GM21390 (cell line): ENCODE results near the gene PIP4P1.
"Not testable (repeated sequence)": the region's sequence is repeated elsewhere in the genome, so short reads cannot be mapped to it uniquely, and the experiment has no call there.

Experiments used
- ATAC-seq: cut with Tn5 transposase; IDR thresholded peaks from one replicate; pipeline ENCODE4 v1.9.1; 2021; ENCODE audit not compliant: unreplicated experiment

PIP4P1 gene

GRCh38 chr14:20461225-20462141 is at the start of gene PIP4P1:
Gene PIP4P1 (minus strand): TSS chr14:20461434. CDS start chr14:20461325, 109 bp downstream.
- peak; percentile 91 for ATAC-seq

DNA sequence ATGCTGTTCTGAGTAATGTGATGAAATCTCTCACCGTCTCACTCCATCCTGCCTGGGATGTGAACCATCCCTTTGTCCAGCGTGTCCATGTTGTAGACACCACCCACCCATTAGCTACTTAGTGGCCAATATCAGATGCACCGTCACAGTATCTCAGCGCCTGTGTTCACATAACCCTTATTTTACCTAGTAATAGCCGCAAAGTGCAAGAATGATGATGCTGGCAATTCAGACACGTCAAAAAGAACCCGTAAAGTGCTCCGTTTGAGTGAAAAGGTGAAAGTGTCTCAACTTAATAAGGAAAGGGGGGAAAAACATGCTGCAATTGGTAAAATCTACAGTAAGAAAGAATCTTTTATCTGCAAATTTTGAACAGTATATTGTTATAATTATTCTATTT is 47.1 kb upstream of the PIP4P1 start:
- no peak for ATAC-seq

DNA sequence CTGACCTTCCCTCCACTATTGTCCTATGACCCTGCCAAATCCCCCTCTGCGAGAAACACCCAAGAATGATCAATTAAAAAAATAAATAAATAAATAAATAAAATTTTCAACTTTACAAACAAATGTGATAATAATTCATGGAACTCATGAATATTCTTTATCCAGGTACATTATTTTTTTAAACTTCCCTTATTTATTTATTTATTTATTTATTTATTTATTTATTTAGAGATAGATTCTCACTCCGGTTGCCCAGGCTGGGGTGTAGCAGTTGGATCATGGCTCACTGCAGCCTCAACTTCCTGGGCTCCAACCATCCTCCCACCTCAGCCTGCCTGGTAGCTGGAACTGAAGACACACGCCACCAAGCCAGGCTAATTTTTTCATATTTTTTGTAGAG is 46.3 kb upstream of the PIP4P1 start:
- ATAC-seq = not testable (repeated sequence)

DNA sequence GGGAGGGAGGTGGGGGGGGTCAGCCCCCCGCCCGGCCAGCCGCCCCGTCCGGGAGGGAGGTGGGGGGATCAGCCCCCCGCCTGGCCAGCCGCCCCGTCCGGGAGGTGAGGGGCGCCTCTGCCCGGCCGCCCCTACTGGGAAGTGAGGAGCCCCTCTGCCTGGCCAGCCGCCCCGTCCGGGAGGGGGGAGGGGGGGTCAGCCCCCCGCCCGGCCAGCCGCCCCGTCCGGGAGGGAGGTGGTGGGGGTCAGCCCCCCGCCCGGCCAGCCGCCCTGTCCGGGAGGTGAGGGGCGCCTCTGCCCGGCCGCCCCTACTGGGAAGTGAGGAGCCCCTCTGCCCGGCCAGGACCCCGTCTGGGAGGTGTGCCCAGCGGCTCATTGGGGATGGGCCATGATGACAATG is 45.5 kb upstream of the PIP4P1 start:
- not testable (repeated sequence) for ATAC-seq

GRCh38 chr14:20506276-20506675 is 45.0 kb upstream of the PIP4P1 start:
- not testable (repeated sequence) for ATAC-seq

DNA sequence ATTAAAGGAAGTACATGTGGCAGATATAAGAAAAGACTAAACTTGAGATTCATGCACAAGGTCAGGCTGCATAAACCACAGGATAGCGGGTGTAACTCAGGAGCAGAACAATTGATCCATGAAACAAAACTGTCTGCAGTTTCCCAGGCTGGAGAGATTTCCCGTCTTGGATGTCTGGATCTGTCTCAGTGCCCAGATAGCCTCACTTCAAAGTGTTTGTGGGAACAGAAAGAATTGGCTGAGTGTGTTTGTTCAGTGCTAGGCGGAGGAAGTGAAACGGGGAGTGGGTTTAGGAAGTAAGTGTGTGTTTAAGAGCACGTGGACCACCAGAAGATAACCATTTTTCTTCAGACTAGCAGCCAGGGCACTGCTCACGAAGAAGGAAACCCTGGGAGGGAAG is 42.7 kb upstream of the PIP4P1 start:
- no peak for ATAC-seq

GRCh38 chr14:20501346-20501745 is 40.1 kb upstream of the PIP4P1 start:
- no peak for ATAC-seq

DNA sequence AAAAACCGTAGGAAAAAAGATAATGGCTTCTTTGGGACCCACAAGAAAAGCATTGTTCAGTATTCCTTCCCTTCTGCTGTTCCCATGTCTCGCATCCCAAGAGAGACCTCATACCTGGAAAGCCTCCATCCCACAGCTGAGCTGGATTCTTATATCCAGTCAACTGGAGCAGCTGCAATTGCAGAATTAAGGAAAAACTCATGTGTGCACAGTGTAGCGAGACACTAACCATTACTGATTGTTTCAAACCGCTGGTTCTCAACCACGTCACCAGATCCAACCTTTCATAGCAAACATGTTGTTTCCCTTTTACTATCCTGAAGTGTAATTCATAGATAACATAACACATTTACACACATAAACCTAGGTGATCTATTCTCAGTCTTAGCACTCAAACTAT is 38.6 kb upstream of the PIP4P1 start:
- ATAC-seq = no peak

GRCh38 chr14:20499108-20499507 is 37.9 kb upstream of the PIP4P1 start:
- no peak for ATAC-seq

DNA sequence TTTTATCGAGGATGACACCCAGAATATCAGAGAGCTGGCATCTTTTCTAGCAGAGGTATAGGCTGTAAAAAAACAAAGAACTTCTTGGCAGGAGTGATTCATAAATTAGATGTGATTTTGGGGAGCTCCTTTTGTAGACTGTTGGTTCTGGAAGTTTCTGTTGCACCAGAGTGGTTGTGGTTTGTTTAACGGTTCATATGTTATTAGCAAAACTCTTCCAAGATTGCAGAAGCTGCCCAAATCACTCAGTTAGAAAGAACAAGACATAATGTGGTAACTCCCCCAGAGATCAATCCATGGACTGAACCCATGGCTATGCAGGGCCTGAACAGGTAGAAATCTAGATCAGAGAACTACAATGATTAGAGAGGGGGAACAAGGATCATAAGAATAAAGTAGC is 37.4 kb upstream of the PIP4P1 start:
- no peak for ATAC-seq

DNA sequence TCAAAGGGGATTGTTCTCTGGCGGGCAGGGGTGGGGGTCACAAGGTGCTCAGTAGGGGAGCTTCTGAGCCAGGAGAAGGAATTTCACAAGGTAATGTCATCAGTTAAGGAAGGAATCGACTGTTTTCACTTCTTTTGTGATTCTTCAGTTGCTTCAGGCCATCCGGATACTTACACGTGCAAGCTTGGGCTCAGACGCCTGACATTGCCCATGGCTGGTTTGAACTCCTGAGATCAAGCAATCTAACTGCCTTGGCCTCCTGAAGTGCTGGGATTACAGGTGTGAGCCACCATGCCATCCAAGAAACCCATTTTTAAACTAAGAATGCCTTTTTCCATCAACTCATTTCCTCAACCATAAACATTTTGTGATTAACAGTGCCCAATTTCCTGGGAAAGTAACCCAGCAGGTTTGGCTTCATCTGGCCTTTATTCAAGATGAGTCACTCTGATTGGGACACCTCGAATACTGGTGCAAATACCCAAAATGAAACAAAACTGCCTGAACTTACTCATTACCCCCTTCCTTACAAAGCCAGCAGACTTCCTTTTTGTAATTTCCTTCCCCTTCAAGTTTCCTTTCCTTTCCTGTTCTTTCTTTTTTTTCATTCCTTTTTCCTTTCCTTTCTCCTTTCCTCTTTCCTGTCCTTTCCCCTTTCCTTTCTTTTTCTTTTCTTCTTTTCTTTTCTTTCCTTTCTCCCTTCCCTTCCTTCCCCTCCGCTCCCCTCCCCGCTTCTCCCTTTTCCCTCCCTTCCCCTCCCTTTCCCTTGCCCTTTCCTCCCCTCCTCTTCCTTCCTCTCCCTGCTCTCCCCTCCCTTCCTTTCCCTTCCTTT is 33.9 kb upstream of the PIP4P1 start:
- ATAC-seq = no peak

- no peak for ATAC-seq
Measured at GRCh38 chr14:20493634-20494033, 32.4 kb upstream of the PIP4P1 start.

- no peak for ATAC-seq
Measured at GRCh38 chr14:20492486-20492885, 31.3 kb upstream of the PIP4P1 start.

DNA sequence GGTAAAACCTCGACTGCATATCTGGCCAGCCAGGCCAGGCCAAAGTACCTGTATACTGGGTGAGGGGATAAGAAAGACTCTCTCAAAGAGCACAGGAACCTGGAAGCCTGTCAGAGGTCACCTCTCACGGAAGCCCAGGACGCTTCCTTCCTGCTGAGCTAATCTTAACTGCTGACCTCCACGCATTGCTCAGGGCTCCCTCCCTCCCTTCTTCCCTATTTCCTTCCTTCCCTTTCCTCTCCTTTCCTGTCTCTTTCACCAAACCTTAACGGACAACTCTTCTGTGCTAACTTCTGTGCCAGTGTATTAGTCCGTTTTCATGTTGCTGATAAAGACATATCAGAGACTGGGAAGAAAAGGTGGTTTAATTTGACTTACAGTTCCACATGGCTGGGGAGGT is 29.3 kb upstream of the PIP4P1 start:
- ATAC-seq = no peak

DNA sequence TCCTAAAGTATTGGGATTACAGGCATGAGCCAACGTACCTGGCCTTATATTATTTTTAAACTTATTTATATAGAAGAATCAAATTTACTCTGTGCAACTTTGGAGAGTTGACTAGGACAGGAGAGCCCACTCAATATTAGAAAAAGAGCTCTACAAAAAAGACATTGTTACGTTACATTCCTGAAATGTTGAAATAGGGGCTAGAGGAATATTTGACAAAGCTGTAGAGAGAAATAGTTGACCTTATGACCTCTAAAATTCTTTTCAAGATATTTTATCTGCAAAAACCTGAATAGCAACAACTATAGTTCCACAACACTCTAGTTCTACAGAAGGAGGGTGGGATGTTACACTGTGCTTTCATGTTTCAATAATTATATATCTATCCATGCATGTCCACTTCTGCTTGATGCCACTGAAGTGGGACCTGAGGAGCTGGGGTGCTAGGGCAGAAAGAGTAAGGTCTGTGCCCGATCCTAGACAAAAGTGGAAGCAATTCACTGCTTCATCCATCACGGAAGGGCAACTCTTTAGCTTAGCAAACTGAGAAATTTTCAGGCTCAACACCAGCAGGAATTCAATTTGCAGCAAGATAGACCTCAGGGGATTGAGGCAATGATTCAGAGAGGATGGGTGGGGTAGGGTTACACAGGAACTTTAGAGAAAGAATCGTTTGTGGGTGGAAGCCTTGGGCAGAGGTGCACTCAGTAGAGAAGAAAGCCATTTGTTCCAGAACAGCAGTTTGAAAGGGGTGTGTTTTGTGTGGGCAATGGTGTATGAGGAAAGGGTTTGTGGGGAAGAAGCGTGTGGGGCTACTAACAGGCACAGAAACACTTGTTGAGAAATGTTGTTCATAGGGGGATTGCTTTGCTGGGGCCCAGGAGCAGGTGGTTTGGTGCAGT is 28.1 kb upstream of the PIP4P1 start:
- ATAC-seq = no peak

DNA sequence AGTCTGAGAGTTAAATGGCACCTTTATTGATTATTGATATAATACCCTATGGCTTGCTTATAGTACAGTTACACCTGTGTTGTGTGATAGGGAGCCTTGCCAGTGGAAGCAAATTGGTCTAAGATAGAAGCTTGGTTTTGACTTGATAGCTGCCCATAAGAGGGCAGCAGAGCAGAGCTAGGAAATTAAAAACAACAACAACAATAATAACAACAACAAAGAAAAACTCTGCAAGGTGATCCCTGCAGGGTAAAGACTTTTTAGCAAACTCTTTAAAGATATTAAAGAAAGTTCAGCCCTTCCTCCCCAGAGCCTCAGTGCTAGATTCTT is 26.1 kb upstream of the PIP4P1 start:
- ATAC-seq = no peak

DNA sequence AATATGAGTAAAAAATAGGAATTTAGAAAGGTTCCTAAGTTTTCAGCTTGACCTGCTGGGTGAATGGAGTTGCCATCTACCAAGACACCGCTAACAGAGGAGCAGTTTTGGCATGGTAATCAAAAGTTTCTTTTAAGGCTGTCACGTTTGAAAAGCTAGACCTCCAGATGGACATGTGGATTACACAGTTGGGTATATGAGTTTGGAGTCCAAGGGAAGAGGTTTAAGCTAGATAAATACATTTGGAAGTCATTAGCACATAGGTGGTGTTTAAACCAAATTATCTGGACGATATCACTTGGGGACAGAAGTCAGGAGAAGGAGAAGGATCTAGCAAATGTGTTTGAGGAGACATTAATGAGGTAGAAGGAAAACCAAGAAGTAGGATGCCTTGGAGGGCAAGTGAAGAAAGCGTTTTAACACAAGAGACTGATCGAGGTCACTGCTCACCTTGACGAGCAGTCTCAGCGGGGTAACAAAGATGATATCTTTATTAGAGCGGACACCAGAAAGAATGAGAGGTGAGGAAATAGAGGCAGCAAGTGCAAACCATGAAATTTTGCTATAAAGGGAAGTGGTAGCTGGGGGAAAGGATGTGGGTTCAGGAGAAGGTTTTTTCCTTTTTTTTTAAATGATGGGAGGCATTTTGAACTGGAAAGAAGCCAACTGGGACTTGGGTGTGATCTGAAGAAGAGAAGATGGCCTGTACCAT is 25.6 kb upstream of the PIP4P1 start:
- no peak for ATAC-seq

DNA sequence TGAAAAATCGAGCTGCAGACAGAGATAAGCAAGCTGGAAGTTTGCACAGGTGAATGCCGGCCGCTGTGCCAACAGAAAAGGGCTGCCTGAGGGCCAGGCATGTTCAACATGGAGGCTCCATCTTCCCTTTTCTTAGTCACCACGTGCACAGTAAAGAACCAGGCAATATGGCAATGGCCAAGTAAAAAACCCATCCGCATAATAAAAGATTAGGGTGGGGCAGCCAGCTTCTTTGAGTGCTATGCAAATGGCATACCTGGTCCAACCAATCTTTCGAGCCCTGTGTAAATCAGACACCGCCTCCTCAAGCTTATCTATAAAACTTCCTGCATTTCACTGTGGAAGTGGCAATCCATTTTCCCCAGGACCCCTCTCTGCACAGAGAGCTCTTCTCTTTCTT is 24.7 kb upstream of the PIP4P1 start:
- no peak for ATAC-seq

DNA sequence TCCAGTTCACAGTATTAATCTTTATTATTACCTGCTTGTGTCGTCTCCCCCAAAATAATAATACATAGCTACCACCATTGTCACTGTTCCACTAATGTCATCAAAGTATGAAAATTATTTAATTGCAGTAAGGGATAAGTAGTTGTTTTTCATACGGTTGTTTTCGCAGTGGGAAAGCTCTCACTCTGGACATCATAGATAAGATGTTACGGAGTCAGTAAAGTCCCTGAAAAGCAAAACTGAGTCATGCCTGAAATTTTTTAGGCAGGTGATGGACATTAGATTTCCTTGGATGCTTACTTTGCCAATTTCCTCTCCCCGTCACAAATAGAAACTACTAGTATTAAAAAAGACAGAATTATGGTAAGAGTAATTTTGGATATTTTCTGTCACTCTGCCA is 21.1 kb upstream of the PIP4P1 start:
- ATAC-seq = no peak

- no peak for ATAC-seq
Measured at GRCh38 chr14:20478894-20479293, 17.7 kb upstream of the PIP4P1 start.
